IMR-90 (cell line): Measurements from ENCODE around the gene ERICH2. TPM values are rescaled to one million over a fixed set of nuclear protein-coding genes. Genes with fewer than 3 reads are reported as not detected.

Experiments used
- ATAC-seq: fragments of 200-7000 bp; cut with Tn5 transposase; 2 replicates; pipeline ENCODE4 v1.9.1; 2020; ENCODE audit warnings: low read depth, mild to moderate bottlenecking, moderate library complexity
- BruUV-seq: library from RNA; stranded (reverse); fragments of 400-500 nt; replicated peaks from 2 replicates; lab custom pipeline; 2021; lab: Mats Ljungman, UMichigan
- CTCF ChIA-PET: fragments of 300-600 bp; formaldehyde crosslinking; extraction: SDS; loops from one replicate; lab custom pipeline; 2021; ENCODE audit warnings: antibody characterized with exemption; lab: Yijun Ruan, JAX
- POLR2A ChIA-PET: fragments of 300-600 bp; sonication (Branson Sonifier 250); formaldehyde crosslinking; loops from one replicate; lab custom pipeline; 2022; ENCODE audit warnings: antibody characterized with exemption; ENCODE audit not compliant: unreplicated experiment; lab: Charles Lee
- DNase-seq: peaks from one replicate; pipeline ENCODE4 v3.0.0; 2013
- H2AFZ ChIP-seq: replicated peaks from 2 replicates; pipeline ENCODE3; 2013; ENCODE audit warnings: low read length, mild to moderate bottlenecking; ENCODE audit not compliant: poor library complexity
- H2AK5ac ChIP-seq: 2 replicates; pipeline ENCODE4 v1.6.1; 2013; ENCODE audit warnings: low read depth, low read length, inconsistent platforms
- H2AK9ac ChIP-seq: replicated peaks from 2 replicates; pipeline ENCODE3; 2013; ENCODE audit warnings: mild to moderate bottlenecking, low read depth, low read length, moderate library complexity; ENCODE audit not compliant: poor library complexity
- H2BK120ac ChIP-seq: 2 replicates; pipeline ENCODE4 v1.6.1; 2013; ENCODE audit warnings: low read depth, low read length, inconsistent platforms
- H2BK15ac ChIP-seq: 3 replicates; pipeline ENCODE4 v1.6.1; 2013; ENCODE audit warnings: low read depth, low read length, inconsistent platforms
- H2BK20ac ChIP-seq: 2 replicates; pipeline ENCODE4 v1.6.1; 2013; ENCODE audit warnings: low read depth, mild to moderate bottlenecking, inconsistent platforms, low read length, moderate library complexity
- H2BK5ac ChIP-seq: 2 replicates; pipeline ENCODE4 v1.6.1; 2013; ENCODE audit warnings: mild to moderate bottlenecking, low read depth, low read length, inconsistent platforms; ENCODE audit not compliant: poor library complexity, severe bottlenecking
- H3K14ac ChIP-seq: replicated peaks from 2 replicates; pipeline ENCODE4 v1.6.1; 2013; ENCODE audit warnings: low read depth, low read length, inconsistent platforms
- H3K18ac ChIP-seq: 2 replicates; pipeline ENCODE4 v1.6.1; 2013; ENCODE audit warnings: low read depth, low read length, control low read depth
- H3K23ac ChIP-seq: 2 replicates; pipeline ENCODE4 v1.6.1; 2013; ENCODE audit warnings: low read depth, low read length, inconsistent platforms
- H3K27ac ChIP-seq: 2 replicates; pipeline ENCODE4 v1.5.1; 2013; ENCODE audit warnings: mild to moderate bottlenecking, control low read depth, low read length; ENCODE audit not compliant: insufficient read depth
- H3K27me3 ChIP-seq: 2 replicates; pipeline ENCODE4 v1.6.1; 2013; ENCODE audit warnings: low read length; ENCODE audit not compliant: control insufficient read depth, insufficient read depth
- H3K36me3 ChIP-seq: 2 replicates; pipeline ENCODE4 v1.6.1; 2013; ENCODE audit warnings: low read length, mixed read lengths; ENCODE audit not compliant: control insufficient read depth, insufficient read depth
- H3K4ac ChIP-seq: 2 replicates; pipeline ENCODE4 v1.6.1; 2013; ENCODE audit warnings: low read depth, low read length, inconsistent platforms
- H3K4me1 ChIP-seq: 2 replicates; pipeline ENCODE4 v1.6.1; 2013; ENCODE audit warnings: low read length, mixed read lengths; ENCODE audit not compliant: control insufficient read depth, insufficient read depth
- H3K4me2 ChIP-seq: 2 replicates; pipeline ENCODE4 v1.6.1; 2013; ENCODE audit warnings: low read depth, mild to moderate bottlenecking, control low read depth, low read length, moderate library complexity
- H3K4me3 ChIP-seq: 2 replicates; pipeline ENCODE4 v1.5.1; 2013; ENCODE audit warnings: low read depth, mild to moderate bottlenecking, control low read depth, low read length, moderate library complexity; ENCODE audit not compliant: insufficient read depth
- H3K56ac ChIP-seq: 2 replicates; pipeline ENCODE4 v1.6.1; 2013; ENCODE audit warnings: low read length, inconsistent platforms; ENCODE audit not compliant: insufficient read depth; ENCODE audit errors: extremely low read depth
- H3K79me1 ChIP-seq, 2 experiments: 2 replicates each; pipeline ENCODE4 v1.6.1; 2013; ENCODE audit warnings: low read length in 2 of 2, inconsistent platforms in 1 of 2, low read depth in 1 of 2
- H3K9ac ChIP-seq: 2 replicates; pipeline ENCODE4 v1.6.1; 2013; ENCODE audit warnings: low read depth, low read length, control low read depth
- H3K9me1 ChIP-seq: 2 replicates; pipeline ENCODE4 v1.6.1; 2013; ENCODE audit warnings: low read length, inconsistent platforms; ENCODE audit not compliant: insufficient read depth
- H3K9me3 ChIP-seq: 2 replicates; pipeline ENCODE4 v1.6.1; 2013; ENCODE audit warnings: low read length; ENCODE audit not compliant: control insufficient read depth, insufficient read depth
- H4K20me1 ChIP-seq: 2 replicates; pipeline ENCODE4 v1.6.1; 2013; ENCODE audit warnings: low read length, inconsistent platforms; ENCODE audit not compliant: insufficient read depth
- H4K5ac ChIP-seq: 2 replicates; pipeline ENCODE4 v1.6.1; 2013; ENCODE audit warnings: mild to moderate bottlenecking, low read depth, low read length, control low read depth
- H4K8ac ChIP-seq, 2 experiments: 2 replicates each; pipeline ENCODE4 v1.6.1; 2013; ENCODE audit warnings: low read depth in 2 of 2, low read length in 2 of 2, control low read depth in 1 of 2, inconsistent platforms in 1 of 2
- H4K91ac ChIP-seq: 2 replicates; pipeline ENCODE4 v1.6.1; 2013; ENCODE audit warnings: low read depth, low read length, inconsistent platforms; ENCODE audit not compliant: insufficient read depth
- BHLHE40 ChIP-seq: fragments of 150-350 bp; IDR thresholded peaks from 2 replicates; pipeline ENCODE4 v1.6.1; 2016; ENCODE audit warnings: mild to moderate bottlenecking, low read depth, low read length
- CEBPB ChIP-seq: IDR thresholded peaks from 2 replicates; pipeline ENCODE4 v1.6.1; 2012; ENCODE audit warnings: low read depth, low read length, improper control_type of control experiment
- CHD1 ChIP-seq: IDR thresholded peaks from 2 replicates; pipeline ENCODE4 v1.6.1; 2012; ENCODE audit warnings: low read depth, low read length, improper control_type of control experiment
- FOS ChIP-seq: fragments of 150-350 bp; IDR thresholded peaks from 2 replicates; pipeline ENCODE4 v1.6.1; 2016; ENCODE audit warnings: low read depth, low read length
- MAFK ChIP-seq: IDR thresholded peaks from 2 replicates; pipeline ENCODE4 v1.6.1; 2012; ENCODE audit warnings: low read depth, low read length, improper control_type of control experiment
- MAZ ChIP-seq: IDR thresholded peaks from 2 replicates; pipeline ENCODE4 v1.6.1; 2012; ENCODE audit warnings: low read depth, mild to moderate bottlenecking, low read length, improper control_type of control experiment, moderate library complexity, borderline replicate concordance
- MXI1 ChIP-seq: IDR thresholded peaks from 2 replicates; pipeline ENCODE4 v1.6.1; 2012; ENCODE audit warnings: low read depth, mild to moderate bottlenecking, low read length, moderate library complexity, borderline replicate concordance
- NFE2L2 ChIP-seq: fragments of 150-350 bp; IDR thresholded peaks from 2 replicates; pipeline ENCODE4 v1.6.1; 2016; ENCODE audit warnings: low read depth, mild to moderate bottlenecking, low read length
- POLR2A ChIP-seq: IDR thresholded peaks from 2 replicates; pipeline ENCODE4 v1.6.1; 2012; ENCODE audit warnings: mild to moderate bottlenecking, low read depth, low read length
- RCOR1 ChIP-seq: IDR thresholded peaks from 2 replicates; pipeline ENCODE4 v1.6.1; 2012; ENCODE audit warnings: mild to moderate bottlenecking, low read length, improper control_type of control experiment; ENCODE audit not compliant: insufficient replicate concordance
- RFX5 ChIP-seq: IDR thresholded peaks from 2 replicates; pipeline ENCODE4 v1.8.0; 2012; ENCODE audit warnings: low read depth, mild to moderate bottlenecking, low read length, moderate library complexity
- SMC3 ChIP-seq: fragments of 150-350 bp; IDR thresholded peaks from 2 replicates; pipeline ENCODE4 v1.6.1; 2016; ENCODE audit warnings: low read depth, mild to moderate bottlenecking, antibody characterized with exemption, low read length, moderate library complexity
- WGBS, 2 experiments: methylation state at CpG; one replicate each; pipeline versions ENCODE4 v1.1.5 to v1.1.7; 2013; ENCODE audit warnings: missing lambda C conversion rate in 2 of 2; ENCODE audit not compliant: insufficient read length in 1 of 2; ENCODE audit errors: extremely low coverage in 2 of 2; 5-methylcytosine and 5-hydroxymethylcytosine counted together
- dilution Hi-C: fragments of 300-500 bp; cut with HindIII; formaldehyde crosslinking; loops from one replicate; pipeline ENCODE4 v1.14.3; 2018; ENCODE audit warnings: low sequenced_read_pairs; ENCODE audit not compliant: unreplicated experiment
- in situ Hi-C: fragments of 300-500 bp; cut with MboI; formaldehyde crosslinking; loops from 3 replicates; pipeline ENCODE4 v1.14.3; 2019; ENCODE audit warnings: low sequenced_read_pairs, inconsistent platforms, mixed read lengths
- intact Hi-C: fragments of 100-400 bp; cut with micrococcal nuclease; formaldehyde crosslinking; loops from 2 replicates; pipeline ENCODE4 v1.10.0; 2022
- polyA plus RNA-seq, 3 experiments: library from polyadenylated mRNA; depleted of rRNA; stranded (reverse); fragments of >200 nt; gene quantifications; 2 replicates each; pipeline ENCODE4 v1.2.3, GENCODE V29; 2012; ENCODE audit warnings: low replicate concordance in 1 of 3
- total RNA-seq: library from RNA; depleted of rRNA; stranded (reverse); fragments of >200 nt; gene quantifications from 2 replicates; pipeline ENCODE4 v1.2.3, GENCODE V29; 2012
- TF ChIP-seq, protein P1 (sequence below): fragments of 150-350 bp; IDR thresholded peaks from 2 replicates; pipeline ENCODE4 v1.6.1; 2016; ENCODE audit warnings: low read depth, mild to moderate bottlenecking, low read length, moderate library complexity, borderline replicate concordance
- TF ChIP-seq, protein P2 (sequence below): conservative IDR thresholded peaks from 2 replicates; pipeline ENCODE4 v1.5.1; 2012; ENCODE audit warnings: mild to moderate bottlenecking, low read depth, low read length, improper control_type of control experiment
- TF ChIP-seq, protein P3 (sequence below): fragments of 150-350 bp; IDR thresholded peaks from 2 replicates; pipeline ENCODE4 v1.6.1; 2017; ENCODE audit warnings: mild to moderate bottlenecking, antibody characterized with exemption, low read length, low read depth

ERICH2 gene
- total and polyA plus RNA-seq, 2 of the 4 experiments (the other 2 are of a cell fraction) = not detected

DNA sequence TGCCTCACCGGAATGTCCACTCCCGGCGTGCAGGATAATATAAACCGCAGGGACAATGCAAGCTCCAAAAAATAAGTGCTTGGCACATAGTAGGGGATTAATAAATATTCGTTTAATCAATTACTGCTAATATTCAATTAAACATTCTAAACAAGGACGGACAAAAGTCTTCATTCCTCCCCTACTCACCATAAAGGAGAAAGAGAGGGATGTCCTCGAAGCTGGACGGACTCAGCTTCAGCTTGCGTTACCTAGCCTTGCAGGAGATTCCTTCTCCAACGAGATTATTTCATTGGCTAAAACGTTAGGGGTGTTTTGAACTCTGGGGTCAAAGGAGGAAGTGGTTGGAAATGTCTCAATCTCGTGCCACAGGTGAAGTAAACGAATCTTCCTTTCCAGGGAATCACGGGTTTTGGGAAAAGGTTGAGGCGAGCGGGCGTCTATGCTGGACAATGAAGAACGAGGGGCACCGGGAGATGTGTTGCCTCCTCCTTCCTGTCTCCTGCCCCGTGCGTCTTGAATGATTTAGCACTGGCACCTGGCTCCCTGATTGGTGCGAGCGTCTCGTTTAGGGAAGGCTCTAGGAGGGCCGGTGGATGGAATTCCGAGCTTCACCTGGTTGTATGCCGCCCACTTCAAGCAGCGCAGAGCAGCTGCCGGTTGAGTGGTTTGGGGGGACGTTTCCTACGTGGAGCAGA, 44.5 kb downstream of the ERICH2 start:
- Histone ChIP-seq H3K9me3 (no peaks in the 10 kb centered on the region), H3K27me3 (peaks cover 63% of the 10 kb centered on the region), H3K4me3 (no peak overlapping the region), H2AK5ac (no peak overlapping the region), H3K4me1 (peaks cover 1% of the 10 kb centered on the region; the same call in 1 of the 2 replicates), H3K4me2 (no peak overlapping the region), H2AK9ac (no peak overlapping the region), H3K14ac (no peak overlapping the region), H4K91ac (no peak overlapping the region), H3K36me3 (no peaks in the 10 kb centered on the region), H3K9me1 (no peaks in the 10 kb centered on the region), H2BK5ac (no peak overlapping the region), H3K9ac (no peak overlapping the region), H2BK15ac (no peak overlapping the region), H3K27ac (no peak overlapping the region), H2BK120ac (no peak overlapping the region), H3K79me1 (no peaks in the 10 kb centered on the region), H4K5ac (no peak overlapping the region), H2AFZ (no peak overlapping the region), H3K56ac (no peak overlapping the region), H4K20me1 (no peaks in the 10 kb centered on the region), H3K23ac (no peak overlapping the region), H3K4ac (no peak overlapping the region), H3K18ac (no peak overlapping the region), H4K8ac (no peak overlapping the region), H2BK20ac (no peak overlapping the region)
- dilution Hi-C loops (loop anchor here (25.0 kb wide), 1 partner anchor 402 kb away; no protein-coding TSS in a partner anchor), intact Hi-C loops (loop anchor here (10.0 kb wide), 1 partner anchor 880 kb away; no protein-coding TSS in a partner anchor), in situ Hi-C loops (loop anchor here (10.0 to 25.0 kb wide), 4 partner anchors 410 to 1377 kb away; no protein-coding TSS in a partner anchor)
- no TSS peak for BruUV-seq
- ATAC-seq (no peak), DNase-seq (no peak)
- ChIA-PET CTCF (interaction anchor here (1.0 to 1.4 kb wide), 2 partner anchors 424 to 490 kb away, joined by 3 read pairs; no protein-coding TSS in a partner anchor), POLR2A (no interaction called here)
- WGBS, 2 experiments = 12% methylated on average over 5 of the region's 31 CpGs; no CpG with 5 or more reads in 1 of the 2 experiments
- TF ChIP-seq BHLHE40 = no peak
- no peak for TF ChIP-seq RCOR1
- no peak for TF ChIP-seq NFE2L2
- no peak for TF ChIP-seq CEBPB
- TF ChIP-seq MXI1 = no peak
- no peak for TF ChIP-seq RFX5
- TF ChIP-seq CHD1 = no peak
- no peak for TF ChIP-seq SMC3
- TF ChIP-seq, protein P1, sequence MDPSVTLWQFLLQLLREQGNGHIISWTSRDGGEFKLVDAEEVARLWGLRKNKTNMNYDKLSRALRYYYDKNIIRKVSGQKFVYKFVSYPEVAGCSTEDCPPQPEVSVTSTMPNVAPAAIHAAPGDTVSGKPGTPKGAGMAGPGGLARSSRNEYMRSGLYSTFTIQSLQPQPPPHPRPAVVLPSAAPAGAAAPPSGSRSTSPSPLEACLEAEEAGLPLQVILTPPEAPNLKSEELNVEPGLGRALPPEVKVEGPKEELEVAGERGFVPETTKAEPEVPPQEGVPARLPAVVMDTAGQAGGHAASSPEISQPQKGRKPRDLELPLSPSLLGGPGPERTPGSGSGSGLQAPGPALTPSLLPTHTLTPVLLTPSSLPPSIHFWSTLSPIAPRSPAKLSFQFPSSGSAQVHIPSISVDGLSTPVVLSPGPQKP = no peak
- TF ChIP-seq MAZ = no peak
- TF ChIP-seq, protein P2, sequence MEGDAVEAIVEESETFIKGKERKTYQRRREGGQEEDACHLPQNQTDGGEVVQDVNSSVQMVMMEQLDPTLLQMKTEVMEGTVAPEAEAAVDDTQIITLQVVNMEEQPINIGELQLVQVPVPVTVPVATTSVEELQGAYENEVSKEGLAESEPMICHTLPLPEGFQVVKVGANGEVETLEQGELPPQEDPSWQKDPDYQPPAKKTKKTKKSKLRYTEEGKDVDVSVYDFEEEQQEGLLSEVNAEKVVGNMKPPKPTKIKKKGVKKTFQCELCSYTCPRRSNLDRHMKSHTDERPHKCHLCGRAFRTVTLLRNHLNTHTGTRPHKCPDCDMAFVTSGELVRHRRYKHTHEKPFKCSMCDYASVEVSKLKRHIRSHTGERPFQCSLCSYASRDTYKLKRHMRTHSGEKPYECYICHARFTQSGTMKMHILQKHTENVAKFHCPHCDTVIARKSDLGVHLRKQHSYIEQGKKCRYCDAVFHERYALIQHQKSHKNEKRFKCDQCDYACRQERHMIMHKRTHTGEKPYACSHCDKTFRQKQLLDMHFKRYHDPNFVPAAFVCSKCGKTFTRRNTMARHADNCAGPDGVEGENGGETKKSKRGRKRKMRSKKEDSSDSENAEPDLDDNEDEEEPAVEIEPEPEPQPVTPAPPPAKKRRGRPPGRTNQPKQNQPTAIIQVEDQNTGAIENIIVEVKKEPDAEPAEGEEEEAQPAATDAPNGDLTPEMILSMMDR = no peak
- no peak for TF ChIP-seq MAFK
- no peak for TF ChIP-seq POLR2A
- no peak for TF ChIP-seq FOS
- TF ChIP-seq, protein P3, sequence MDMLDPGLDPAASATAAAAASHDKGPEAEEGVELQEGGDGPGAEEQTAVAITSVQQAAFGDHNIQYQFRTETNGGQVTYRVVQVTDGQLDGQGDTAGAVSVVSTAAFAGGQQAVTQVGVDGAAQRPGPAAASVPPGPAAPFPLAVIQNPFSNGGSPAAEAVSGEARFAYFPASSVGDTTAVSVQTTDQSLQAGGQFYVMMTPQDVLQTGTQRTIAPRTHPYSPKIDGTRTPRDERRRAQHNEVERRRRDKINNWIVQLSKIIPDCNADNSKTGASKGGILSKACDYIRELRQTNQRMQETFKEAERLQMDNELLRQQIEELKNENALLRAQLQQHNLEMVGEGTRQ = no peak
